ENCODE data around the gene GUF1. TPM values are rescaled to one million over a fixed set of nuclear protein-coding genes. Genes with fewer than 3 reads are reported as not detected.

GUF1 gene
- total and polyA plus RNA-seq, 4 donors, result 6.4 to 13.0 (median 10.5) TPM

DNA sequence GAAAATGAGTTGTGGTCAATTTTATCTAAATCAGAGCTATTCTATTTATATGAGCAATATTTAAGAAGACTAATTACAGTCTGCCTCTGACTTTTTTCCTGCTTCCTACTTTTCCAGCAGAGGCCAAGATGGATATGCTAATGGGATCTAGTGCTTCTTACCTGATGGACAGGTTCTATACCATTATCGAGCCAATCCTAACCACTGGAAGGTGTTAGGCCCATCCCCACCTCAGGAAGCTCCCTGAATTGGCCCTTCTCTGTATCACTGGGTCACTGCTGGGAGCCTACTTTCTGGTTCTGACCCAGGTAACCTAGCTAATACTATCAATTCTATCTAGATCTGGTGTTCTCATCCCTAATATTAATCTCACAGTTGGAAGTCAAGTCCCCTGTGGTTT is 26.2 kb upstream of the GUF1 start:
- H3K4me3 ChIP-seq (ENCODE audit: low read depth in 1 of 3, low read length in 3 of 3), result no peak overlapping the region
- H3K9me3 ChIP-seq (ENCODE audit: control insufficient read depth in 4 of 4, low read length in 3 of 4), result no peaks in the 10 kb centered on the region
- no peak overlapping the region for H3K27ac ChIP-seq (ENCODE audit: low read depth in 1 of 2, low read length in 2 of 2)
- TF ChIP-seq REST (IDR thresholded peaks at IDR 0.05), result no peak
- TF ChIP-seq JUND (IDR thresholded peaks at IDR 0.05), result no peak
- no peak for TF ChIP-seq HNF4G (IDR thresholded peaks at IDR 0.05)
- no peak for TF ChIP-seq RXRA (IDR thresholded peaks at IDR 0.05)
- no peak for TF ChIP-seq NR2F2 (IDR thresholded peaks at IDR 0.05)
- no peak for TF ChIP-seq HNF4A (conservative IDR thresholded peaks at IDR 0.05)
- no peak for TF ChIP-seq TAF1 (conservative IDR thresholded peaks at IDR 0.05)
- TF ChIP-seq, protein P1, sequence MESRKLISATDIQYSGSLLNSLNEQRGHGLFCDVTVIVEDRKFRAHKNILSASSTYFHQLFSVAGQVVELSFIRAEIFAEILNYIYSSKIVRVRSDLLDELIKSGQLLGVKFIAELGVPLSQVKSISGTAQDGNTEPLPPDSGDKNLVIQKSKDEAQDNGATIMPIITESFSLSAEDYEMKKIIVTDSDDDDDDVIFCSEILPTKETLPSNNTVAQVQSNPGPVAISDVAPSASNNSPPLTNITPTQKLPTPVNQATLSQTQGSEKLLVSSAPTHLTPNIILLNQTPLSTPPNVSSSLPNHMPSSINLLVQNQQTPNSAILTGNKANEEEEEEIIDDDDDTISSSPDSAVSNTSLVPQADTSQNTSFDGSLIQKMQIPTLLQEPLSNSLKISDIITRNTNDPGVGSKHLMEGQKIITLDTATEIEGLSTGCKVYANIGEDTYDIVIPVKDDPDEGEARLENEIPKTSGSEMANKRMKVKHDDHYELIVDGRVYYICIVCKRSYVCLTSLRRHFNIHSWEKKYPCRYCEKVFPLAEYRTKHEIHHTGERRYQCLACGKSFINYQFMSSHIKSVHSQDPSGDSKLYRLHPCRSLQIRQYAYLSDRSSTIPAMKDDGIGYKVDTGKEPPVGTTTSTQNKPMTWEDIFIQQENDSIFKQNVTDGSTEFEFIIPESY (IDR thresholded peaks at IDR 0.05), result no peak
- TF ChIP-seq CTCF (IDR thresholded peaks at IDR 0.05; ENCODE audit: low read depth, low read length, missing input control), result no peak
- TF ChIP-seq EGR1 (IDR thresholded peaks at IDR 0.05; ENCODE audit: low read depth in 2 of 2), result no peak
- TF ChIP-seq ATF3 (IDR thresholded peaks at IDR 0.05), result no peak
- TF ChIP-seq FOXA1 (IDR thresholded peaks at IDR 0.05), result no peak
- no peak for TF ChIP-seq YY1 (IDR thresholded peaks at IDR 0.05)
- H3K4me1 ChIP-seq (ENCODE audit: control insufficient read depth in 4 of 4, insufficient read depth in 4 of 4, low read length in 3 of 4), result no peaks in the 10 kb centered on the region
- H3K9ac ChIP-seq (ENCODE audit: low read depth in 1 of 2, low read length in 2 of 2), result no peak overlapping the region
- WGBS, result 60% methylated on average over 1 of the region's 1 CpG
- peaks cover 0 to 3% (median 1%) of the 10 kb centered on the region in 4 donors for H3K27me3 ChIP-seq (ENCODE audit: control insufficient read depth in 4 of 4, insufficient read depth in 4 of 4, low read length in 3 of 4)
- no peaks in the 10 kb centered on the region for H3K36me3 ChIP-seq (ENCODE audit: control insufficient read depth in 4 of 4, insufficient read depth in 3 of 4, low read depth in 1 of 4, low read length in 3 of 4)
- DNase-seq (ENCODE audit: low spot score), result no peak

DNA sequence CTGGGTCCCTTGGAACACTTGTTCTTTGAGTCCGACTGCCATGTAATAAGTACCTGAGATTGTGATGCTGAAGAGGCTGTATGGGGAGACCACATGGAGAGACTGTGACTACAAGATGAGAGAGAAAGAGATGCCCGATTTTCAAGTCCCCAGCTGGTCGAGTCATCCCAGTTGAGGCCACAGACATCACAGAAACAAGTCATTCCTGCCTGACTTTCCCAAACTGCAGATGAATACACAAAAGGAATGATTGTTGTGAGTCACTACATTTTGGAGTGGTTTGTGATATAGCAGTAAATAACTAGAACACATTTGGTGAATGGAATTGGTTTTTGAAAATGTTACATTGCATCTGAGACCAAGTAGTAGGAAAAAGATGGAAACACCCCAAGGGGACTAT is 17.8 kb upstream of the GUF1 start:
- TF ChIP-seq TAF1 (conservative IDR thresholded peaks at IDR 0.05) (no peak), SP1 (IDR thresholded peaks at IDR 0.05) (no peak), RAD21 (IDR thresholded peaks at IDR 0.05) (no peak), ATF3 (IDR thresholded peaks at IDR 0.05) (no peak), JUND (IDR thresholded peaks at IDR 0.05) (no peak), CTCF (IDR thresholded peaks at IDR 0.05; ENCODE audit: low read depth, low read length, missing input control) (no peak), RXRA (IDR thresholded peaks at IDR 0.05) (no peak), GABPA (IDR thresholded peaks at IDR 0.05 in 1 of 2, conservative IDR thresholded peaks at IDR 0.05 in 1 of 2) (no peak), EGR1 (IDR thresholded peaks at IDR 0.05; ENCODE audit: low read depth in 2 of 2) (no peak)
- TF ChIP-seq, protein P2, sequence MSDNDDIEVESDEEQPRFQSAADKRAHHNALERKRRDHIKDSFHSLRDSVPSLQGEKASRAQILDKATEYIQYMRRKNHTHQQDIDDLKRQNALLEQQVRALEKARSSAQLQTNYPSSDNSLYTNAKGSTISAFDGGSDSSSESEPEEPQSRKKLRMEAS (IDR thresholded peaks at IDR 0.05), result no peak
- 63% methylated on average over 3 of the region's 3 CpGs for WGBS
- Histone ChIP-seq H3K9ac (ENCODE audit: low read depth in 1 of 2, low read length in 2 of 2) (no peak overlapping the region), H3K27me3 (ENCODE audit: control insufficient read depth in 4 of 4, insufficient read depth in 4 of 4, low read length in 3 of 4) (no peaks in the 10 kb centered on the region), H3K4me3 (ENCODE audit: low read depth in 1 of 3, low read length in 3 of 3) (no peak overlapping the region), H3K27ac (ENCODE audit: low read depth in 1 of 2, low read length in 2 of 2) (no peak overlapping the region), H3K36me3 (ENCODE audit: control insufficient read depth in 4 of 4, insufficient read depth in 3 of 4, low read depth in 1 of 4, low read length in 3 of 4) (no peaks in the 10 kb centered on the region), H3K9me3 (ENCODE audit: control insufficient read depth in 4 of 4, low read length in 3 of 4) (no peaks in the 10 kb centered on the region), H3K4me1 (ENCODE audit: control insufficient read depth in 4 of 4, insufficient read depth in 4 of 4, low read length in 3 of 4) (no peaks in the 10 kb centered on the region)
- DNase-seq (ENCODE audit: low spot score), result no peak
